Karpas-422 (cell line): ENCODE data around the gene SUGP2. TPM values are rescaled to one million over a fixed set of nuclear protein-coding genes. Genes with fewer than 3 reads are reported as not detected.

ENCODE experiments used
- DNase-seq: peaks from one replicate; pipeline ENCODE4 v3.0.0-alpha.2; 2015
- H2AFZ ChIP-seq: fragments of 200-600 bp; sonication (generic); 2 replicates; pipeline ENCODE4 v1.6.1; 2014; ENCODE audit warnings: antibody characterized with exemption, low read length, mixed read lengths
- H3K27ac ChIP-seq: fragments of 200-600 bp; sonication (generic); 2 replicates; pipeline ENCODE4 v1.5.1; 2014; ENCODE audit warnings: mild to moderate bottlenecking, low read length, moderate library complexity
- H3K27me3 ChIP-seq: fragments of 200-600 bp; sonication (generic); 2 replicates; pipeline ENCODE4 v1.6.1; 2014; ENCODE audit warnings: low read length, mixed read lengths
- H3K36me3 ChIP-seq: fragments of 200-600 bp; sonication (generic); 2 replicates; pipeline ENCODE4 v1.6.1; 2014; ENCODE audit warnings: low read length, mixed read lengths; ENCODE audit not compliant: insufficient read depth
- H3K4me1 ChIP-seq: fragments of 200-600 bp; sonication (generic); 2 replicates; pipeline ENCODE4 v1.6.1; 2014; ENCODE audit warnings: mild to moderate bottlenecking, low read length, mixed read lengths
- H3K4me2 ChIP-seq: fragments of 200-600 bp; sonication (generic); 2 replicates; pipeline ENCODE4 v1.6.1; 2014; ENCODE audit warnings: low read length, low read depth, mild to moderate bottlenecking; ENCODE audit not compliant: poor library complexity, severe bottlenecking
- H3K4me3 ChIP-seq: fragments of 200-600 bp; sonication (generic); 2 replicates; pipeline ENCODE4 v1.5.1; 2014; ENCODE audit warnings: mild to moderate bottlenecking, antibody characterized with exemption, low read length, mixed read lengths
- H3K79me2 ChIP-seq: fragments of 200-600 bp; sonication (generic); 2 replicates; pipeline ENCODE4 v1.6.1; 2014; ENCODE audit warnings: mild to moderate bottlenecking, low read length, mixed read lengths
- H3K9ac ChIP-seq: fragments of 200-600 bp; sonication (generic); 2 replicates; pipeline ENCODE4 v1.6.0; 2014; ENCODE audit warnings: low read length
- H3K9me2 ChIP-seq: fragments of 200-600 bp; sonication (generic), shearing (Covaris generic); replicated peaks from 2 replicates; pipeline ENCODE4 v1.6.0; 2014; ENCODE audit warnings: mild to moderate bottlenecking, low read length, moderate library complexity; ENCODE audit not compliant: insufficient read depth
- H3K9me3 ChIP-seq: fragments of 300-700, 200-600 bp; sonication (generic); 2 replicates; pipeline ENCODE4 v1.6.1; 2014; ENCODE audit warnings: low read length, mixed read lengths
- H4K20me1 ChIP-seq: fragments of 200-600 bp; sonication (generic); 2 replicates; pipeline ENCODE4 v1.6.1; 2014; ENCODE audit warnings: mild to moderate bottlenecking, antibody characterized with exemption, low read length, low read depth; ENCODE audit not compliant: insufficient read depth
- total RNA-seq: library from RNA; depleted of rRNA; stranded (reverse); fragments of >200 nt; shearing (Covaris generic); gene quantifications from 2 replicates; pipeline ENCODE4 v1.2.3, GENCODE V29; 2014; ENCODE audit warnings: low replicate concordance

SUGP2 gene
- total RNA-seq, 1 experiment from 2014 or later = 74.1 TPM

GRCh38 chr19:18996796-18997394 lies 36.4 kb downstream of the SUGP2 start:
- no peaks in the 10 kb centered on the region for H3K27me3 ChIP-seq

DNA sequence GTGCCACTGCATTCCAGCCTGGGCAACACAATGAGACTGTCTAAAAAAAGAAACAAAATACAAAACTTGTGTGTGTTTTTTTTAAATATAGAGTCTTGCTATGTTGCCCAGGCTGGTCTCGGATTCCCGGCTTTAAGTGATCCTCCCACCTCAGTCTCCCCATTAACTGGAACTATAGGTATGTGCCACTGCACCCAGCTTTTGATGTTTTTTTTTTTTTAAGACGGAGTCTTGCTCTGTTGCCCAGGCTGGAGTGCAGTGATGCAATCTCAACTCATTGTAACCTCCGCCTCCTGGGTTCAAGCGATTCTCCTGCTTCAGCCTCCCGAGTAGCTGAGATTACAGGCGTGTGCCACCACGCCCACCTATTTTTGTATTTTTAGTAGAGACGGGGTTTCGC lies 37.0 kb downstream of the SUGP2 start:
- no peak overlapping the region for H3K4me3 ChIP-seq
- H4K20me1 ChIP-seq = peaks cover 12% of the 10 kb centered on the region; the same call in 1 of the 2 replicates
- no peaks in the 10 kb centered on the region for H3K9me2 ChIP-seq
- H3K27ac ChIP-seq = no peak overlapping the region
- H3K4me2 ChIP-seq = no peak overlapping the region
- no peaks in the 10 kb centered on the region for H3K27me3 ChIP-seq
- no peak overlapping the region for H3K9ac ChIP-seq
- no peak overlapping the region for H2AFZ ChIP-seq
- no peak for DNase-seq
- no peaks in the 10 kb centered on the region for H3K9me3 ChIP-seq
- no peaks in the 10 kb centered on the region for H3K79me2 ChIP-seq
- H3K36me3 ChIP-seq = peaks cover 38% of the 10 kb centered on the region
- no peaks in the 10 kb centered on the region for H3K4me1 ChIP-seq

More at GRCh38 chr19:18996796-18997394, 36.4 kb downstream of the SUGP2 start:
- no peaks in the 10 kb centered on the region for H3K4me1 ChIP-seq
- H4K20me1 ChIP-seq = peaks cover 16% of the 10 kb centered on the region; the same call in 1 of the 2 replicates
- H3K9me2 ChIP-seq = no peaks in the 10 kb centered on the region
- DNase-seq = no peak
- H3K9ac ChIP-seq = no peak overlapping the region
- H3K4me2 ChIP-seq = no peak overlapping the region
- no peak overlapping the region for H3K27ac ChIP-seq
- H3K79me2 ChIP-seq = no peaks in the 10 kb centered on the region
- no peaks in the 10 kb centered on the region for H3K9me3 ChIP-seq
- H2AFZ ChIP-seq = no peak overlapping the region
- peaks cover 44% of the 10 kb centered on the region for H3K36me3 ChIP-seq
- H3K4me3 ChIP-seq = no peak overlapping the region

GRCh38 chr19:18995804-18996241 lies 37.5 kb downstream of the SUGP2 start:
- Histone ChIP-seq H3K27me3 (no peaks in the 10 kb centered on the region), H3K36me3 (peaks cover 36% of the 10 kb centered on the region), H3K9me2 (no peaks in the 10 kb centered on the region), H3K9ac (no peak overlapping the region), H3K9me3 (no peaks in the 10 kb centered on the region), H3K79me2 (no peaks in the 10 kb centered on the region), H3K4me1 (no peaks in the 10 kb centered on the region), H3K4me3 (no peak overlapping the region), H4K20me1 (peaks cover 16% of the 10 kb centered on the region; the same call in 1 of the 2 replicates), H3K4me2 (no peak overlapping the region), H2AFZ (no peak overlapping the region), H3K27ac (no peak overlapping the region)
- peak; percentile 84 for DNase-seq

DNA sequence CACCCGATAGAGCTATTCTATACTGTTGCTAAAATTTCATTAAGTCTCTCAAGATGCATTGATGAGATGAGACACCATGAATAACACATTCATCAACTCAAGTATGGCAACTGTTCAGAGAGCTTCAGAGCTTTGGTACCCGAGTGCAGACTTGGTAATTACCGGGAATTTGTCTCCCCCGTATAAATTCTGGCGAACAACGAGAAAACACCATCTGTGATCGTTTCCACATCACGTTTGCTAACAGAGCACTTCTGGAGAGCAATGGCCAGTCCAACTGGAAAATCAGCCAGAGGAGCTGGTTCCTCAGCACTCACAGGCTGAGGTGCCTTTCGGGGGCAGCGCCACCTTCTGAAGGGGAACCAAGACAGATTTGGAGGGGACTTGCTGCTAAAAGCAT lies 40.2 kb downstream of the SUGP2 start:
- DNase-seq = no peak
- Histone ChIP-seq H3K36me3 (peaks cover 29% of the 10 kb centered on the region), H2AFZ (no peak overlapping the region), H4K20me1 (peaks cover 19% of the 10 kb centered on the region; the same call in 1 of the 2 replicates), H3K4me3 (no peak overlapping the region), H3K4me2 (no peak overlapping the region), H3K79me2 (no peaks in the 10 kb centered on the region), H3K9ac (no peak overlapping the region), H3K9me3 (no peaks in the 10 kb centered on the region), H3K27me3 (no peaks in the 10 kb centered on the region), H3K4me1 (no peaks in the 10 kb centered on the region), H3K9me2 (no peaks in the 10 kb centered on the region), H3K27ac (no peak overlapping the region)

DNA sequence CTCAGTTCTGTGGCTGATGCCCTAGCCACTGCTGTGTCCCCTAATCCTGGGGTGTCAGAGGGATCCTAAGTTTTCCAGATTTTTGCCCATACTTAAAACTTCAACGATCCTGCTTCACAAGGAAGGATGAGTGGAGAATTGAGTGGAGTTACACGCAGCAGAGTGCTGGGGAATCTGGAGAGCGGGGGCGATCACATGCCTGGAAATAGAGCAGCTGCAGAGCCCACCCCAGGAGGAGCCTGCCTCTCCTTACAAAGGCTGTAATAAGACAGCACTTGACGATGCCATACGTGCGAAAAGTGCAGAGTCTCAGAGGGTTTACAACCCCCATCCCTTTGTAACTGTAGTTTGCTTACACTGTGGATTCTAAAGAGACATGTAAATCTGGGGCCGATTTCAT lies 40.6 kb downstream of the SUGP2 start:
- no peak overlapping the region for H2AFZ ChIP-seq
- no peaks in the 10 kb centered on the region for H3K9me3 ChIP-seq
- peaks cover 26% of the 10 kb centered on the region for H3K36me3 ChIP-seq
- no peaks in the 10 kb centered on the region for H3K9me2 ChIP-seq
- no peak overlapping the region for H3K9ac ChIP-seq
- no peak overlapping the region for H3K4me2 ChIP-seq
- H4K20me1 ChIP-seq = peaks cover 19% of the 10 kb centered on the region; the same call in 1 of the 2 replicates
- no peak overlapping the region for H3K27ac ChIP-seq
- no peak for DNase-seq
- no peaks in the 10 kb centered on the region for H3K79me2 ChIP-seq
- H3K4me3 ChIP-seq = no peak overlapping the region
- no peaks in the 10 kb centered on the region for H3K27me3 ChIP-seq
- no peaks in the 10 kb centered on the region for H3K4me1 ChIP-seq

DNA sequence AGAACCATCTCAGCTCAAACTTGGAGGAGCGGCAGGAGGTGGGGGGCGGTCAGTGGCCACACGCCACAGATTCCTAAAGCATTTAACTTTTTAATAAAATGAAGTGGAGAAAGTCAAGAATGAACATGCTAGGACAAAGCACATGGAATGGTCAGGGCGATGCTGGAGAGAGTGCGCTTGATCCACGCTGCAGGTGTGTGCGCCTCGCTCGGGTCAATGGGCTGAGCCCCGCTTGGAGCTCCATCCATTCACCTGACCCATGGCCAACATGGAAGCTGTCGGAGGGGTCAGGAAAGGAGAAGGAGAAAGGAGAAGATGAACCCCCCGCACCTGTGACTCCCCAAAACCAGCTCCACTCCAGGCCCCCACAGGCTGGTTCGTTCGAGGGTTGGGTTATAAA lies 41.8 kb downstream of the SUGP2 start:
- Histone ChIP-seq H3K27ac (no peak overlapping the region), H2AFZ (no peak overlapping the region), H3K9me2 (no peaks in the 10 kb centered on the region), H3K9me3 (no peaks in the 10 kb centered on the region), H3K4me2 (no peak overlapping the region), H3K4me1 (no peaks in the 10 kb centered on the region), H3K4me3 (no peak overlapping the region), H3K79me2 (no peaks in the 10 kb centered on the region), H4K20me1 (peaks cover 19% of the 10 kb centered on the region; the same call in 1 of the 2 replicates), H3K36me3 (peaks cover 26% of the 10 kb centered on the region), H3K9ac (no peak overlapping the region), H3K27me3 (no peaks in the 10 kb centered on the region)
- DNase-seq = no peak

DNA sequence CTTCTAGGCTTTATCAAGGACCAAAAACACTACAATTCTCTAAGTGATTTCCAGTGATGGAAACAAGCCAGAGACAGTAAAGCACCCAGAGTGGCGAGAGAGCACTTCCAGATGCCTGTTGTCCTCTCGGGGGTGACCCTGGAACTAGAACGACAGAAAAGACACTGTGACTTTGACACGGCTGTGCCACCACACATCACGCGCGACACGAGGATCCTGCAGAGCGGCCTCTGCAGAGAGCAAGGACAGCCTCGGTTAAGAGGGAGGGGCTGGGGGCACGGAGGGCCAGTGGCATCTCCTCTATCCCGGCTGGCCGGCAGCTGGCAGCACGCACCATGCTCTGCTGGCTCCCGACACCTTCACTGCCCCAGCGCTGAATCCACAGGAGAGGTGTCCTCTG lies 42.3 kb downstream of the SUGP2 start:
- Histone ChIP-seq H3K9me3 (no peaks in the 10 kb centered on the region), H3K4me2 (no peak overlapping the region), H3K27ac (no peak overlapping the region), H3K27me3 (no peaks in the 10 kb centered on the region), H2AFZ (no peak overlapping the region), H3K4me3 (no peak overlapping the region), H3K4me1 (no peaks in the 10 kb centered on the region), H3K79me2 (no peaks in the 10 kb centered on the region), H3K9ac (no peak overlapping the region), H3K9me2 (no peaks in the 10 kb centered on the region), H3K36me3 (peaks cover 26% of the 10 kb centered on the region), H4K20me1 (peaks cover 19% of the 10 kb centered on the region; the same call in 1 of the 2 replicates)
- no peak for DNase-seq

GRCh38 chr19:18990128-18990708 lies 43.1 kb downstream of the SUGP2 start:
- Histone ChIP-seq H2AFZ (no peak overlapping the region), H4K20me1 (0 out of 2 replicates have a peak, but pooled peaks cover 14% of the 10 kb centered on the region), H3K9me3 (no peaks in the 10 kb centered on the region), H3K27me3 (no peaks in the 10 kb centered on the region), H3K4me1 (no peaks in the 10 kb centered on the region), H3K36me3 (peaks cover 22% of the 10 kb centered on the region), H3K27ac (no peak overlapping the region), H3K9ac (no peak overlapping the region), H3K4me3 (no peak overlapping the region), H3K79me2 (no peaks in the 10 kb centered on the region), H3K4me2 (no peak overlapping the region), H3K9me2 (no peaks in the 10 kb centered on the region)
- DNase-seq = no peak
